Heart right ventricle (tissue), 16 donors: ENCODE measurements around the gene PRLR. TPM values are rescaled to one million over a fixed set of nuclear protein-coding genes. Genes with fewer than 3 reads are reported as not detected.

ENCODE experiments used
- ATAC-seq, 8 donors: fragments of 200-7000 bp; cut with Tn5 transposase; one replicate each; pipeline ENCODE4 v1.9.1; 2020; ENCODE audit warnings: mild to moderate bottlenecking in 8 of 8, moderate library complexity in 8 of 8, moderate number of reproducible peaks in 1 of 8
- DNase-seq, 2 donors: peaks; one replicate each; pipeline ENCODE4 v3.0.0-alpha.2; 2020
- H3K27ac ChIP-seq, 10 donors: fragments of 200-600 bp; sonication (generic) in 2 of 10; one replicate each; pipeline versions ENCODE4 v1.5.0 to v1.8.0; 2020 to 2022; ENCODE audit warnings: mild to moderate bottlenecking in 3 of 10
- H3K27me3 ChIP-seq, 7 donors: fragments of 200-600 bp; one replicate each; pipeline ENCODE4 v1.8.0; 2021 to 2022; ENCODE audit warnings: mild to moderate bottlenecking in 2 of 7
- H3K36me3 ChIP-seq, 9 donors: fragments of 200-600 bp; sonication (generic) in 1 of 9; one replicate each; pipeline versions ENCODE4 v1.5.0 to v1.8.0; 2020 to 2022; ENCODE audit warnings: mild to moderate bottlenecking in 2 of 9
- H3K4me1 ChIP-seq, 9 donors: fragments of 200-600 bp; sonication (generic) in 1 of 9; one replicate each; pipeline versions ENCODE4 v1.5.0 to v1.8.0; 2020 to 2022; ENCODE audit warnings: mild to moderate bottlenecking in 4 of 9
- H3K4me3 ChIP-seq, 10 donors: fragments of 200-600 bp; sonication (generic) in 2 of 10; one replicate each; pipeline versions ENCODE4 v1.5.0 to v1.8.0; 2020 to 2022; ENCODE audit warnings: mild to moderate bottlenecking in 7 of 10, moderate library complexity in 2 of 10
- H3K9me3 ChIP-seq, 11 donors: fragments of 200-600 bp in 10 of 11; sonication (generic) in 2 of 11; one replicate each; pipeline versions ENCODE4 v1.5.0 to v1.8.0; 2013 to 2022; ENCODE audit warnings: mild to moderate bottlenecking in 2 of 11, control low read depth in 1 of 11, moderate library complexity in 1 of 11
- WGBS, 2 donors: extraction: QIAGEN DNeasy Blood & Tissue Kit; methylation state at CpG; one replicate each; pipeline ENCODE4 v1.1.7; 2013; ENCODE audit warnings: inconsistent platforms in 1 of 2; 5-methylcytosine and 5-hydroxymethylcytosine counted together
- intact Hi-C, 10 donors: fragments of 100-400 bp; cut with DNase I; formaldehyde crosslinking; loops; one replicate each; pipeline versions ENCODE4 v1.11.1 to v1.14.2; 2022
- polyA plus RNA-seq, 2 donors: library from polyadenylated mRNA; stranded (reverse); fragments of 200-250 nt; gene quantifications; one replicate each; pipeline ENCODE4 v1.2.3, GENCODE V29; 2013
- total RNA-seq, 10 donors: library from RNA; stranded (reverse); fragmentation: NEBNext Ultra II Directional in 3 of 10; extraction: Animal tissue kit (Norgen Biotek cat#: 25700) in 3 of 10; gene quantifications; one replicate each; pipeline versions ENCODE4 v1.2.1 to v1.2.4, GENCODE V29; 2021 to 2023
- TF ChIP-seq, protein P1 (sequence below), 9 donors: fragments of 200-600 bp; sonication (generic) in 2 of 9; IDR thresholded peaks; one replicate each; pipeline versions ENCODE4 v1.5.0 to v1.8.0; 2021 to 2022; ENCODE audit warnings: antibody characterized with exemption in 9 of 9, mild to moderate bottlenecking in 5 of 9, moderate library complexity in 1 of 9
- donor health status: Arrhythmogenic right ventricular cardiomyopathy.
- donor health status: ischemic (EF 13 %, LVEDD 7.1; RV severe dilation, severe dysfunction).
- donor health status: healthy with polysubstance abuse.
- donor health status: DM: no; HTN: yes; CAD: no.
- donor health status: DM: no; HTN: no; CAD: no.
- donor health status: ischemic (EF 25% LVEDD 6.9; RV normal size, moderate dysfunction).
- donor health status: ischemic (EF 25% LVEDD 5.7; RV mildly dilated, moderate dysfunction).
- donor health status: healthy.
- donor health status: DM: yes; HTN: yes; CAD: no.
- donor health status: Ischemic cardiomyopathy.
- donor health status: ischemic (EF 35%, LVEDD 5.7; RV mildly dilated, moderate dysfunction).
- donor health status: nonischemic (EF 11% LVEDD 7.7; RV severe dilation, severe dysfunction).
- donor health status: DM: yes; HTN: yes; CAD: no.
- donor health status: PGD.
- donor health status: ischemic (EF 29% LVEDD 5.4; RV normal size, mild dysfunction).
- donor health status: nonischemic (EF 23%, LVEDD 6.1; RV moderate dilation, normal function).

PRLR gene
- total and polyA plus RNA-seq, 12 donors, result 0.04 to 1.3 (median 0.47) TPM

DNA sequence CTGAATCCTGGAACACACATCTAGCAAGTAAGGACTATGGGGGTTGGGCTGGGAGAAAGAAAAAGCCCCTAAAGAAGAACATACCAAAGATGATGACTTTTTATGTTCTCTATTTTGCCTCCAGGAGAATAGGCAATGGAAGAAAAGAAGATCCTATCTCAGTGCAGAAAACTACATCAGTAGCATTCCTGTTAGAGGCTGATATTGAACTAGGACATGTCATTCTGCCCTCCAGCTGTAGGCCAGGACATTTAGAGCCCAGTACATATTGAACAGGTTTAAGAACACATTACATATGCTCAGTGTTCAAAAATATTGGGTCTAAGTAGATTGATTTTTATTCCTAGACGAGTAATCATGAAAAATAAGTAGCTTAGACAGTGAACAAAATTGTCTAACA lies 24.7 kb downstream of the PRLR start:
- no peaks in the 10 kb centered on the region for H3K36me3 ChIP-seq
- intact Hi-C loops, result no loop called here
- ATAC-seq (no peak), DNase-seq (no peak)
- H3K27me3 ChIP-seq, result peaks cover 0 to 3% (median 0%) of the 10 kb centered on the region in 7 donors
- H3K4me1 ChIP-seq, result no peaks in the 10 kb centered on the region
- H3K9me3 ChIP-seq, result no peaks in the 10 kb centered on the region
- TF ChIP-seq, protein P1, sequence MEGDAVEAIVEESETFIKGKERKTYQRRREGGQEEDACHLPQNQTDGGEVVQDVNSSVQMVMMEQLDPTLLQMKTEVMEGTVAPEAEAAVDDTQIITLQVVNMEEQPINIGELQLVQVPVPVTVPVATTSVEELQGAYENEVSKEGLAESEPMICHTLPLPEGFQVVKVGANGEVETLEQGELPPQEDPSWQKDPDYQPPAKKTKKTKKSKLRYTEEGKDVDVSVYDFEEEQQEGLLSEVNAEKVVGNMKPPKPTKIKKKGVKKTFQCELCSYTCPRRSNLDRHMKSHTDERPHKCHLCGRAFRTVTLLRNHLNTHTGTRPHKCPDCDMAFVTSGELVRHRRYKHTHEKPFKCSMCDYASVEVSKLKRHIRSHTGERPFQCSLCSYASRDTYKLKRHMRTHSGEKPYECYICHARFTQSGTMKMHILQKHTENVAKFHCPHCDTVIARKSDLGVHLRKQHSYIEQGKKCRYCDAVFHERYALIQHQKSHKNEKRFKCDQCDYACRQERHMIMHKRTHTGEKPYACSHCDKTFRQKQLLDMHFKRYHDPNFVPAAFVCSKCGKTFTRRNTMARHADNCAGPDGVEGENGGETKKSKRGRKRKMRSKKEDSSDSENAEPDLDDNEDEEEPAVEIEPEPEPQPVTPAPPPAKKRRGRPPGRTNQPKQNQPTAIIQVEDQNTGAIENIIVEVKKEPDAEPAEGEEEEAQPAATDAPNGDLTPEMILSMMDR (IDR thresholded peaks at IDR 0.05), result no peak
- H3K27ac ChIP-seq, result no peak overlapping the region
- no peak overlapping the region for H3K4me3 ChIP-seq
- 70 to 81% methylated on average over 1 of the region's 1 CpG for WGBS, 2 donors

DNA sequence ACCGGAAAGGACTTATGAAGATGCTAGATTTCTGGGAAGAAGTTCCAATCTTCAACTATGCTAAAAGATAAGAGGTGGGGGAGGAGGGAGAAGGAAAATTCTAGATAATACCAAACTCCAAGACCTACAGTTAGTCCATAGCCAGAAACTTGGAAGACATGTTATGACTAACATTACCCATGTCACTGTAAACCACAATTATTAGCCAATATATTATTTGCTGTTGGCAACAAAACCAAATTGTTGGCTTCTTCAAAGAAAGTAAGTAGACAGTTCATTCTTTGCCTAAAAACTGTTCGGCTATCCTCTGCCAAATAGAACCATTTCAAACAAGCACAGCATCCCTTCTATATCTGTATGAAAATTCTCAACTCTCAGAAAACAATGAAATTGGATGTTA lies 25.1 kb downstream of the PRLR start:
- ATAC-seq (no peak), DNase-seq (no peak)
- no peak overlapping the region for H3K27ac ChIP-seq
- H3K27me3 ChIP-seq, result peaks cover 0 to 3% (median 0%) of the 10 kb centered on the region in 7 donors
- intact Hi-C loops, result no loop called here
- 75 to 77% methylated on average over 2 of the region's 2 CpGs for WGBS, 2 donors
- H3K36me3 ChIP-seq, result no peaks in the 10 kb centered on the region
- H3K4me3 ChIP-seq, result no peak overlapping the region
- H3K4me1 ChIP-seq, result no peaks in the 10 kb centered on the region
- TF ChIP-seq, protein P1 (IDR thresholded peaks at IDR 0.05), result no peak
- no peaks in the 10 kb centered on the region for H3K9me3 ChIP-seq

DNA sequence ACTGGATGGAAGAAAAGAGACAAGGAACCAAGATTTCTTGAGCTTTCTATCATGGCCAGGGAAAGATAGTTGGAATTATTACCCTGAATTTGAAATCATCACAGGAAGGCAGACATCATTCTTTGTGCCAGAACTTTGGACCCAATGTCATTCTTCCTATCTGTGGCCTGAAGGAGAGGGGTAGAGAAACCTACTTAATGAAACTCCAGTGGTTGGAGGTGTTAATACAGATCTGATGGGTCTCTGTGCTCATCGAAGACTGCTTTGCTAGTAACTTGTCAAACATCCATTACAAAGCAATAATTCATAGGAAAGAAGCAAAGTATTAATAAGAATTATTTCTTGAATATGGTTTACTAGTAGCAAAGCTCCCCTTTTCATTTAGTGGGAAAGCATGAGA lies 26.9 kb downstream of the PRLR start:
- Histone ChIP-seq H3K36me3 (no peaks in the 10 kb centered on the region), H3K27me3 (peaks cover 0 to 11% (median 0%) of the 10 kb centered on the region in 7 donors), H3K4me1 (peaks cover 0 to 8% (median 4%) of the 10 kb centered on the region in 9 donors), H3K4me3 (no peak overlapping the region), H3K9me3 (no peaks in the 10 kb centered on the region), H3K27ac (no peak overlapping the region)
- TF ChIP-seq, protein P1 (IDR thresholded peaks at IDR 0.05), result no peak
- intact Hi-C loops, result loop anchor here in 1 of 10 donors (5.0 kb wide), 1 partner anchor 111 kb away; no protein-coding TSS in a partner anchor
- DNase-seq (no peak), ATAC-seq (no peak)
- WGBS, 2 donors, result 91% methylated on average over 1 of the region's 1 CpG

DNA sequence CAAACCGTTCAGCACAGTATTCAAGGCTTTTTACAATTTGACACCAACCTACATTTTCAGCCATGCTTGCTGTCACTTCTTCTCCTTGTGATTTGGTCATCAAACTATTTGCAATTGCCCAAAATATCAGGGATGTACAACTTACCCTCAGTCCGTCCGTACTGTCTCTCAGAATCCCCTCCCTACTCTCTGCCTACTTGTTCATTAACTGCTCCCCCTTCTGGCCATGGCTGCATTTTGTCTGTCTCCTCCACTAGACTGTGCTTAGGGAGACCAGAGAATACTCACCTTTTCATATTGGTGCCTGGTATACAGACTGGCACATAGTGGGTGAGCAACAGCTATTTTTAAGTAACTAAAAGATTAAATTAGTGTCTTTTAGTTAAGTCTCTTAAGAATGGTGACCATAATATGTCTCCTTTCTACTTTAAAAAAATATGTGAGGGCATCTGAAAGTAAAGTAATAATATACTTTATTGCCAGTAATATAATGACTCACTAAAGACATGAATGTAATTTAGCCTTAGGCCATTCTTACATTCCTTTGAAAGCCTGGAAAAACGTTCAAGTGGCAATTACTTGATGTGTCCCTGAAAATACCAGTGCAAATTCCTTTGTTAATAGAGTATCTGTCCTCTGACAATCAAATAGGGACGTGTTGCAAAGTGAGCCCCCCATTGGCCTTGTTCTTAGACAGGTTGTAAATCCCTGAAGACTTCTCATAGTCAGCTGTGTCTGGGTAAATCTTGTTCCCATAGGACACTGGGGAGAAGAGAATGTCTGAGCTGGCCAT lies 27.8 kb downstream of the PRLR start:
- peaks cover 0 to 16% (median 12%) of the 10 kb centered on the region in 9 donors for H3K4me1 ChIP-seq
- H3K27me3 ChIP-seq, result peaks cover 0 to 11% (median 0%) of the 10 kb centered on the region in 7 donors
- intact Hi-C loops, result loop anchor here in 1 of 10 donors (5.0 kb wide), 1 partner anchor 110 kb away; no protein-coding TSS in a partner anchor
- DNase-seq (peak in 1 of 2 donors; percentile 26), ATAC-seq (peak in 3 of 8 donors; percentile 35 to 60 (median 46))
- no peaks in the 10 kb centered on the region for H3K9me3 ChIP-seq
- H3K4me3 ChIP-seq, result no peak overlapping the region
- WGBS, 2 donors, result 58 to 59% methylated on average over 5 of the region's 5 CpGs
- TF ChIP-seq, protein P1 (IDR thresholded peaks at IDR 0.05), result peak in 8 of 9 donors; percentile 13 to 57 (median 44)
- H3K36me3 ChIP-seq, result no peaks in the 10 kb centered on the region
- H3K27ac ChIP-seq, result no peak overlapping the region
